ENCODE measurements around the gene UPF3A. TPM values are rescaled to one million over a fixed set of nuclear protein-coding genes. Genes with fewer than 3 reads are reported as not detected.

Gene UPF3A
- total and polyA plus RNA-seq, 9 of the 15 experiments (the other 6 are each of a cell fraction or from before 2014, with no cell fraction given), result 15.6 to 76.5 (median 40.9) TPM

DNA sequence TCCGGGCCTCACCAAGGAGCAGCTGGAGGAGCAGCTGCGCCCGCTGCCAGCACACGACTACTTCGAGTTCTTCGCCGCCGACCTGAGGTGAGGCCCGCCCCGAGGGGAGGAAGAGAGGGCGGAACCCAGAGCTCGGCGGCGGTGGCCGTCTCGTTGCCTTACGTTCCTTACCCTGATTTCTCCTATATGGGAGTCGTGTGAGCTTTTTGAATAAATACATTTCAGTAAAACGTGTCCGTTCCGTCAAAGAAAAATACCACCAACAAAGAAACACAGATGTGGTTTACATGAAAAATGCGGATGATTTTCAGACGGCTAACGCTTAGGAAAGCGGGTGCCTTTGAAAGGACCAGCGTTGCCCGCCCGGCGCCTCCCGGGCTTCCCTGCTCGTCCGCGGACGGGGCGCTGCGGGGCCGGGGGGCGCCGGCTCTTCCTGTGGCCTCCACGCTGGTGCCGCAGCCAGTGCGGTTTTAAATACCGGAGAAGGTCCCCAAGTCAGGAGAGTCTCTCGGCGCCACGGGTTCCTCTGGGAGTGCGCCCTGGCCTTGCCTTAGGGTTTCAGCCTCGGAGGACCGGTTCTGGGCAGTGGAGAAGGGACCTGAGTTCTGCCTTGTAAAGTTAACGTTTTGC is 755 bp downstream of the UPF3A start (continued):
- TF ChIP-seq, protein P1, sequence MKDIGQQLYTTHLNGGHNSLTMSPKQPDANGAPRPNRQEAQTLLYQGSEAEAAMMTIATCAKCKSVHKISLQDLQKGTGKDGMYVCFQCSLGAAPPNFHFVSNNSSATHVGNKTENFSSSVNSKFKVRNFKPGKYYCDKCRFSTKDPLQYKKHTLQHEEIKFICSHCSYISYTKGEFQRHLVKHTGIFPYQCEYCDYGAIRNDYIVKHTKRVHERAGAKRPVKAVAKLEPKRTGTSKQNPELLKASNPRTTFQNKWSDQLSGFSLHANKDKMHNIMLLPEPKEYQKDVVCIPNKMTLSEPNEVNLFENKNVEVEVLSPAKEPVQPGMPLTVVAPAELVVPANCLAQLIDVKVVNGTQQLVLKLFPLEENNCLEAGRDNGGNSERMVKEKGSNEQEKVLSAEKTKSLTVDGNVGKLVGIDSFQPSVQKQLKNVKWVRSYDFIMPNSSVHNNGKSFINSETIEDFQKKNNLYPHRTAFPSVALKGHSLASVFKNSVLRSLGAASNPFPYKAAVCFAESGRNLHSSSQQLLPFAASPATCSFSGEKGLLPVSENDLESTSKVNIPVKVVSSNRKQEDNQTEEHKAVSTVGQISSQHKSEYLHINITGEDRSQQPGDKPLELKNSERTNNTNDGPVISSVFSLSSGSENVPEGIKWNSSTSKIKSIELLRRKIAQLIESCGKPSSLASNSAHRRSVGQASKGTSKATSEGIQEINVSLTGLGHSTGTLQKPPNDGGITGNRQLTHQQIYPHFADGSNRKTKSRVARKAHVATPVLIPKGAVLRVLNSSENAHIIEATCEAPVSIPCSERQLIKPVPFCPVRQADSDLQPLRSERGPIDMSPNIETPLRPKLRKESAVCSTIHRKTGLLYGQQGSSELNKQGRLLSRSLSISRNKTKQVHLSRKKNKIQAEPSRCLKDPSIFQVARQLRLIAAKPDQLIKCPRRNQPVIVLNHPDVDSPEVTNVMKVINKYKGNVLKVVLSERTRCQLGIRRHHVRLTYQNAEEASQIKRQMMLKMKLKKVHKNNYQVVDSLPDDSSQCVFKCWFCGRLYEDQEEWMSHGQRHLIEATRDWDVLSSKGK (CRISPR knock-in tag; IDR thresholded peaks at IDR 0.05), result no peak
- TF ChIP-seq ZNF316 (IDR thresholded peaks at IDR 0.05) (no peak), SMAD2 (IDR thresholded peaks at IDR 0.05; ENCODE audit: low read depth, low read length) (no peak), MTF1 (CRISPR knock-in tag; IDR thresholded peaks at IDR 0.05; ENCODE audit: borderline replicate concordance) (no peak), POLR2B (IDR thresholded peaks at IDR 0.05; ENCODE audit: low read depth, partially characterized antibody) (peak; percentile 61), ZNF146 (CRISPR knock-in tag; IDR thresholded peaks at IDR 0.05; ENCODE audit: unreplicated experiment) (no peak), HNRNPK (IDR thresholded peaks at IDR 0.05; ENCODE audit: low read depth, low read length, poor library complexity, severe bottlenecking) (no peak), HDAC1 (IDR thresholded peaks at IDR 0.05) (peak in 1 of 2 experiments; percentile 81; a peak in 1 of 4 replicates), RBFOX2 (IDR thresholded peaks at IDR 0.05; ENCODE audit: low read depth, low read length) (0 out of 2 replicates have a peak, but pooled peaks have one; percentile 12), RUNX1 (IDR thresholded peaks at IDR 0.05; ENCODE audit: low read depth) (no peak), ZNF668 (CRISPR knock-in tag; IDR thresholded peaks at IDR 0.05) (no peak), EZH2 (IDR thresholded peaks at IDR 0.05; ENCODE audit: borderline replicate concordance, low read depth, low read length) (no peak), RBM15 (IDR thresholded peaks at IDR 0.05; ENCODE audit: insufficient read depth, low read length) (no peak), SIN3B (IDR thresholded peaks at IDR 0.05; ENCODE audit: low read depth) (no peak), HMGN3 (IDR thresholded peaks at IDR 0.05; ENCODE audit: borderline replicate concordance, extremely low read depth, insufficient read length, low read depth, low read length) (no peak), MEIS2 (IDR thresholded peaks at IDR 0.05; ENCODE audit: partially characterized antibody) (no peak), XRCC4 (IDR thresholded peaks at IDR 0.05; ENCODE audit: extremely low read depth, insufficient read depth, insufficient read length) (no peak), ILK (tag; IDR thresholded peaks at IDR 0.05; ENCODE audit: borderline replicate concordance, low read depth) (no peak), TBL1XR1 (IDR thresholded peaks at IDR 0.05; ENCODE audit: low read length in 2 of 2) (no peak), CBFA2T2 (conservative IDR thresholded peaks at IDR 0.05) (peak; percentile 58), HMG20A (CRISPR knock-in tag; conservative IDR thresholded peaks at IDR 0.05) (no peak)
- TF ChIP-seq, protein P2, sequence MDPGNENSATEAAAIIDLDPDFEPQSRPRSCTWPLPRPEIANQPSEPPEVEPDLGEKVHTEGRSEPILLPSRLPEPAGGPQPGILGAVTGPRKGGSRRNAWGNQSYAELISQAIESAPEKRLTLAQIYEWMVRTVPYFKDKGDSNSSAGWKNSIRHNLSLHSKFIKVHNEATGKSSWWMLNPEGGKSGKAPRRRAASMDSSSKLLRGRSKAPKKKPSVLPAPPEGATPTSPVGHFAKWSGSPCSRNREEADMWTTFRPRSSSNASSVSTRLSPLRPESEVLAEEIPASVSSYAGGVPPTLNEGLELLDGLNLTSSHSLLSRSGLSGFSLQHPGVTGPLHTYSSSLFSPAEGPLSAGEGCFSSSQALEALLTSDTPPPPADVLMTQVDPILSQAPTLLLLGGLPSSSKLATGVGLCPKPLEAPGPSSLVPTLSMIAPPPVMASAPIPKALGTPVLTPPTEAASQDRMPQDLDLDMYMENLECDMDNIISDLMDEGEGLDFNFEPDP (CRISPR knock-in tag; IDR thresholded peaks at IDR 0.05), result no peak
- TF ChIP-seq, protein P3, sequence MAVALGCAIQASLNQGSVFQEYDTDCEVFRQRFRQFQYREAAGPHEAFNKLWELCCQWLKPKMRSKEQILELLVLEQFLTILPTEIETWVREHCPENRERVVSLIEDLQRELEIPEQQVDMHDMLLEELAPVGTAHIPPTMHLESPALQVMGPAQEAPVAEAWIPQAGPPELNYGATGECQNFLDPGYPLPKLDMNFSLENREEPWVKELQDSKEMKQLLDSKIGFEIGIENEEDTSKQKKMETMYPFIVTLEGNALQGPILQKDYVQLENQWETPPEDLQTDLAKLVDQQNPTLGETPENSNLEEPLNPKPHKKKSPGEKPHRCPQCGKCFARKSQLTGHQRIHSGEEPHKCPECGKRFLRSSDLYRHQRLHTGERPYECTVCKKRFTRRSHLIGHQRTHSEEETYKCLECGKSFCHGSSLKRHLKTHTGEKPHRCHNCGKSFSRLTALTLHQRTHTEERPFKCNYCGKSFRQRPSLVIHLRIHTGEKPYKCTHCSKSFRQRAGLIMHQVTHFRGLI (CRISPR knock-in tag; IDR thresholded peaks at IDR 0.05), result no peak

Measured in K562 (cell line).